T-helper 1 cell treated with Interleukin-12 subunit alpha and Interleukin-12 subunit beta and Interleukin-4 antibody, amounts not matched to agents 30 ng/mL and 1 ng/mL, for 36 hours (primary cell): ENCODE results near the gene CHRNA4. TPM values are rescaled to one million over a fixed set of nuclear protein-coding genes. Genes with fewer than 3 reads are reported as not detected.
"Not testable (repeated sequence)": the region's sequence is repeated elsewhere in the genome, so short reads cannot be mapped to it uniquely, and the experiment has no call there.

Experiments
- intact Hi-C: fragments of 100-400 bp; cut with micrococcal nuclease; formaldehyde crosslinking; loops from one replicate; pipeline ENCODE4 v1.15.1; 2024
- total RNA-seq: library from RNA; stranded (reverse); gene quantifications from 2 replicates; pipeline ENCODE4 v1.2.3, GENCODE V29; 2022

The CHRNA4 gene
- total RNA-seq, 1 donor from 2014 or later = not detected

DNA sequence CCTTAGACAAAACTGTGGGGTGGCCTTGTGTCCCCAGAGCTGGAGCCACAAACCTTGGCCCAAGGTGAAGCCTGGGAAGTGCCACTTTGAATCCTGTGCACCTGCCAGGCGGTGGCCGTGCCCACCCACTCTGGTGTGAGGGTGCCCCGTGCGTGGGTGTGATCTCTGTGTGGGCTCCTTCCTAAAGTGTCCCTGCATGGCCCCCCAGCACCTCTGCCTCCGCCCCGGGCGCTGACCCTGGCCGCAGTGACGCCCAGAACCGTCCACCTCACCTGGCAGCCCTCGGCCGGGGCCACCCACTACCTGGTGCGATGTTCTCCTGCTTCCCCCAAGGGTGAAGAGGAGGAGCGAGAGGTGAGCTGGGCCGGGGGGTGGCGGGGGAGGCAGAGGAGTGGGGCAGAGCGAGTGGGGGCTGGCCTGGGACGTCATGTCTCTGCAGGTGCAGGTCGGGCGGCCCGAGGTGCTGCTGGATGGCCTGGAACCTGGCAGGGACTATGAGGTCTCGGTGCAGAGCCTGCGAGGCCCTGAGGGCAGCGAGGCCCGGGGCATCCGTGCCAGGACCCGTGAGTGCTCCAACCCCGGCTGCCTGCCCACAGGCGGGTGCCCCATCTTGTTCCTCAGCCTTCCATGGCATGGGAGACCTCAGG is 49.8 kb downstream of the CHRNA4 start:
- intact Hi-C loops = no loop called here

DNA sequence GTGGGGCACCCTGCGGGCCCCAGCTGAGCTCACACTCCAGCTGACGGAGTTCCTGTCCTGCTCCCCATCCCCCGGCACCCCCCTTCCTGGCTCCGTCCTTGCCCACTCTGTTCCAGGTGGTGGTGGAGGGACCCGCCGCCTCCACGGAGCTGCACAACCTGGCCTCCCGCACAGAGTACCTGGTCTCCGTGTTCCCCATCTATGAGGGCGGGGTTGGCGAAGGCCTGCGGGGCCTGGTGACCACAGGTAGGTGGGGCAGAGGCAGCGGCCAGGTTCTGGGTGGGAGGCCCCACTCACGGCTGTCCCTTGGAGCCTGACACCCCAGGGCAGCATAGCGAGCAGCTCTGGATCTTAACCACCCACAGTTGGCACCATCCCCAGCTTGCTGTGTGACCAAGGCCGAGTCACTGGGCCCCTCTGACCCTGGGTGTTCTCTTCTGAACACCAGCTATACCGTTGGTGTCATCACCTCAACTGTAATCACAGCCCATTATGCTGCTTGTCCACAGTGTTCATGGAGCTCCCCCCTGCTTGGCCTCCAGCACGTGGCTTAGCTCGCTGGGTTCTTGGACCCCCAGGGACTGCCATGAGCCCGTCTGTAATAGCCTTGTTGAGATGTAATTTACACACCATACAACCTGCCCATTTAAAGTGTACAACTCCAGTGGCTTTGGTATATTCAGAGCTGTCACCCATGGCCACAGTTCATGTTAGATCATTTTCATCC is 50.7 kb downstream of the CHRNA4 start:
- intact Hi-C loops = no loop called here

DNA sequence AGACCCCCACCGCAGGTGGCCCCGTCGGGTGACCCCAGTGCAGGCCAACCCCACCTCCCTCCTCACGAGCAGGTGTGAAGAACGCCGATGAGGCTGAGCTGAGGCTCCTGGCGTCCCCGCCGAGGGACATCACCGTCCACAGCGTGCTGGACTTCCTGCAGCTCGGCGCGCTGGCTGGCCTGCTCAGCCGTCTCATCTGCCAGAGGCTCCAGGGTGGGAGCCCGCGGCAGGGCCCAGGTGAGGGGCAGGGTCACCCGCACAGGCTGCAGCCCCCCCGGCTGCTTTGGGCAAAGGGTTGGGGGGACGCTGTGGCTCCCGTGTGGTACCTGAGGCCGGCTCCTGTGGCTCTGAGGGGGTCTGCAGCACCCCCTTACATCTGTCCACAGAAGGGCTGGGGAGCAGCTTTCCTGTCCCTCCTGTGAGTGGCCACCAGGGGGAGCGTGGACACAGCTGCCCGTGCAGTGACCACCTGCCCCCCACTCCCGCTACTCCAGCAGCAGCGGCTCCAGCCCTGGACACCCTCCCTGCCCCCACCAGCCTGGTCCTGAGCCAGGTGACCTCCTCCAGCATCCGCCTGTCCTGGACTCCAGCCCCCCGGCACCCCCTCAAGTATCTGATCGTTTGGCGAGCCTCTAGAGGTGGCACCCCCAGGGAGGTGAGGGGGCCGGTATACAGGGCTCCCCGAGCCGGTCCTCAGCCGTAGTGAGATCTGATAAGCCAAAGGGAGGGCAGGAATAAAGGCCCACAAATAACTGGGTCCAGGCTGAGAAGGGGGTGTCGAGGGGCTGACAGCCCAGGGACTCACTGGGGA is 51.7 kb downstream of the CHRNA4 start:
- intact Hi-C loops = loop anchor here (2.0 kb wide), 1 partner anchor 71 kb away; no protein-coding TSS in a partner anchor

DNA sequence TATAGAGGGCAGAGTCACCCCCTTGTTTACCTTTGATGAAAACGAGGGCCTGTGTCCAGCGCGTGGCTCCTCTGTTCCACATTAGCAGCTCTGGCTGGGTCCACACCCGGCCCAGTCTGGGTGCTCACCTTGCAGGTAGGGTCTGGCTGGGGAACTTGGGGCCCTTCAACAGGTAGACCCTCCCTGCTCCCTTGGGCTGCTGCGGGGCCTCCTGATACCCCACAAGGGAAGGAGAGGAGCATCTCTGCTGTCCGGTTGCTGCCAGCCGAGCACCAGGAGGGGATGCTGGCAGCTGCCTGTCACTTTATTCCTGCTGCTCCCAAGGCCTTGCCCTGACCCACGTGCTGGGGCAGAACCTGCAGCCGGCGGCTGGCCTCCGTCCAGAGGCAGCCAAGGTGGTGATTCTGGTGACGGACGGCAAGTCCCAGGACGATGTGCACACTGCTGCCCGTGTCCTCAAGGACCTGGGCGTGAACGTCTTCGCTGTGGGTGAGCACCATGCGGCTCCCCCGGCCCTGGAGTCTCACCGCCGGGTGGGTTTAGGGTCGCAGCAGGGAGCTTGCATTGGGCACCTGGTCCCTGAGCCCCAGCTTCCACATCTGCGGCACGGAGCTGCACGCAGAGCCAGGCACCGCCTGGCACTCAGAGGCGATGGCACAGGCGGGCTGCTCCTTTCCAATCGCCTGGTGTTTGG is 52.8 kb downstream of the CHRNA4 start:
- intact Hi-C loops = loop anchor here (2.0 kb wide), 1 partner anchor 72 kb away; no protein-coding TSS in a partner anchor

DNA sequence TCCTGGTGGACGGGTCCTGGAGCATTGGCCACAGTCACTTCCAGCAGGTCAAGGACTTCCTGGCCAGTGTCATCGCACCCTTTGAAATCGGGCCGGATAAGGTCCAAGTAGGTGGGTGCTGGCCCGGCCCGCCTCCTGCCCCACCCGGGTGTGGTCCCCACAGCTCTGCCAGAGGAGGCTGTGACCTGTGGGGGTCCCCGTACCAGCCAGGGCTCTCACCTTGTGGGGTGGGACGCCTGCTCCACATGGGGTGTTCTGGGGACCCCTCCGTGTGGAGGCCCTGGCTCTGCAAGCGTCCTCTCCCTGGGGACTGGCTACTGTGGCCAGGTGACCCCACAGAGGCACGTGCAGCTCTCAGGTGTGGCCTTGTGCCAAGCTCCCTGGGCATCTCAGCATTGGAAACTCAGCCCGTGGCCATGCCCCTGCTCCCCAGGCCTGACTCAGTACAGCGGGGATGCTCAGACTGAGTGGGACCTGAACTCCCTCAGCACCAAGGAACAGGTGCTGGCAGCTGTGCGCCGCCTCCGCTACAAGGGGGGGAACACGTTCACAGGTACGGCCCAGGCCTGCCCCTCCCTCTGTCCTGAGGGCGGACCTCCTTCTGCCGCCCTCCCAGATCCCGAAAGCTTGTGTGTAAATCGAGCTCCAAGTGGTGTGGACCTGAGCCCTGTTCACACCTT is 53.5 kb downstream of the CHRNA4 start:
- intact Hi-C loops = loop anchor here (2.0 kb wide), 1 partner anchor 73 kb away; no protein-coding TSS in a partner anchor

DNA sequence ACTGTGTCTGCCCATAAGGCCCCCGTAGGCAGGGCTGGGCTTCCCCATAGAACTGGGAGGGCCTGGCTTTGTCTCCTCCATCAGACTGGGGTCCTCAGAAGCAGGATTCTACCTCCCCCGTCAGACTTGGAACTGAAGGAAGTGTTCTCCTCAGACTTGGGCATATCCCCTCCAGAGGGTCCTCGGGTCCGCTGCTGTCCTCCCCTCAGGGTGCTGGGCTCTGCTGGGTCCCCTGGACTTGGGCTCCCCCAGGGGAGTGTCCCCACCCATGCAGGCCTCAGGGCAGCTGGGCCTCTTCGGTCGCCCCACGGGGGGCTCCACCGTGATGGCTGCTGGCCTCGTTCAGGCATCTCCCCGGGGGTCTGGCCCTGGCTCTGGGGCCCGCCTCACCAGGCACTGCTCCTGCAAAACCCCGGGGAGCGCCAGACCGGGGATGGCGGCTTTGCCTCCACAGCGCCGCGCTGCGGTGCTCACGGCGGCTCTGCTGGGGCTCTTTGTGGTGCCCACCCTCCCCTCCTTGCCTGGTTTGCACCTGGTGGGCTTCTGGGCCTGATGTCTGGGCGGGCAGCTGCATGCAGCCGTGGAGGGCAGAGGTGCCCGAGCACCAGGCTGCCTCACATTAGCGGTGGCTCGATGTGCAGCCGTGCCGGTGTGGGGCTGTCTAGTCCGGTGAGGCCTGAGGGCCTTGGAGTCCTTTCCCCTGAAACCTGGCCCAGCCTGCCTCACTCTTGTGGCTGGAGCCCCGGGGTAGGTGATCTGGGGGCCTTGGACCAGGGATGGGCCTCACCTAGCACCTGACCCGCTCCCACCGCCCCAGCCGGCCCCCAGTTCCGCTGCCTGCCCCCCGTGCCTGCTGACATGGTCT is 54.2 kb downstream of the CHRNA4 start:
- intact Hi-C loops = no loop called here

DNA sequence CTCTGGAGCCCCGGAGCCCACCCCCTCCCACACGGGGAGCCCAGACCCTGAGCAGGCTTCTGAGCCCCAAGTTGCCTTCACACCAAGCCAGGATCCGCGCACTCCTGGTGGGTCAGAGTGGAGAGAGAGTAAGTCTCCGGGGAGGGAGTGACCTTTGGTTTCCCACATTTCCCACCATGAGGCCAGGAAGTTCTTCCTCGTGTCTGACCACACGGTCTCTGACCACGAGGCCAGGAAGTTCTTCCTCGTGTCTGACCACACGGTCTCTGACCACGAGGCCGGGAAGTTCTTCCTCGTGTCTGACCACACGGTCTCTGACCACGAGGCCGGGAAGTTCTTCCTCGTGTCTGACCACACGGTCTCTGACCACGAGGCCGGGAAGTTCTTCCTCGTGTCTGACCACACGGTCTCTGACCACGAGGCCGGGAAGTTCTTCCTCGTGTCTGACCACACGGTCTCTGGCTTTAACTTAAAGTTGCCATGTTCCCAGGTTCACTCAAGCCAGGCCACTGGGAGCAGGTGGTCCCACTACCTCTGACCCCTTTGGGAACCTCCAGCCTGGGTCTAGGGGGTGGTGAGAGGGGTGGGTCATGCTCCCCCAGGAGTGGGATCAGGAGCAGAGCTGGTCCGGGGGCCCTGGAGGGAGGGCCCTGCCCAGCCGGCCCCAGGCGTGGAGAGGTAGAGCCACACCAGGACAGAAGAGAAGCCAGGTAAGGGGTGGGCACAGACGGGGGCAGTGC is 55.0 kb downstream of the CHRNA4 start:
- intact Hi-C loops = not testable (repeated sequence)

DNA sequence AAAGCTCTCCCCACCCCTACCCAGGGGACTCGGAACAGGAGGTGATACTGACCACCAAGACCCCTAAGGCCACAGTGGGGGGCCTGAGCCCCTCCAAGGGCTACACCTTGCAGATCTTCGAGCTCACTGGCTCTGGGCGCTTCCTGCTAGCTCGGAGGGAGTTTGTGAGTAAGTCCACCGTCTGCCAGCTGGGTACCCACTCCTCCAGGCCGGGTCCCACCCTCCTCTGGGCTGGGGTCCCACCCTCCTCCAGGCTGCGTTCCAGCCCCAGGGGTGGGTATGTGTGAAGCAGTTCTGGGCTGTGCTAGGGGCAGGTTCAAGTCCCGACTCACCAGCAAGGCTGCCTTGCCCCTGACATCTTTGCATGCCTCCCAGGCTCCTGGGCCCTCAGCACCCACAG is 55.8 kb downstream of the CHRNA4 start:
- intact Hi-C loops = no loop called here

DNA sequence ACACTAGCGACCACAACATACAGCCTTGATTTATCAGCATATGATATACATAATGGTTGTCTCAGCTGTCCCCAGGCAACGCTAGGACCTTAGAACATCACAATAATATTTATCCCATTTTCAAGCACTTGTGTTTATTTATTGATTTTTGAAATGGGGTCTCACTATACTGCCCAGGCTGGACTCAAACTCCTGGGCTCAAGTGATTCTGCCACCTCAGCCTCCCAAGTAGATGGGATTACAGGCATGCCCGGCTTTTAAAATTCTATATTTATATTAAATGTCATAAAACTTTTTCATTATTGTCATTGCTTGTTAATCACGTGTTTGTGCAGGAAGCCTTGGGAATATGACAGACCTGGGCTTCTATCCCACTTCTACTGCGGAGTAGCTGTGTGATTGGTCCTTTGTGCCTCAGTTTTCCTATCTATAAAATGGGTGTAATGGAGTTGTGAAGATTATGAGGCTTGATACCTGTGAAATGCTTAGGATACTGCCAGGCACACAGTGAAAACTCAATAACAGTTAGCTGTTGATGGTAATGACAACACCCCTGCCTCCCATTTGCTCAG is 58.0 kb downstream of the CHRNA4 start:
- intact Hi-C loops = no loop called here

DNA sequence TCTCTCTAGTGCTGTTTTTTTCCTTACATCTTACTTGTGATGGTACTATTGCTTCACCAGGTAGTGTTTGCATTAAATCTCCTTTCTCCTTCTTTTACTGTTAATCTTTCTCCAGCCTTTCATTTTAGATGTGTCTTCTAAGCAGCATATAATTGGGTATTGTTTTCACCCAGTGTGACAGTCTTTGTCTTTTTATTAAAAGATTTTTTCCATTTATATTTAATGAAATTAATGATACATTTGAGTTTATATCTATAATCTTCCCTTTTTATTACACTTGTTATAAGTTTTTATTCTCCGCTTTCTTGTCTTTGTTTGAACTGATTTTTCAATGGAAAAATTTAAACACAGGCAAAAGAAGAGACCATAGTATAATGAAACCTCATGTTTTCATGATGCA is 59.5 kb downstream of the CHRNA4 start:
- intact Hi-C loops = no loop called here

DNA sequence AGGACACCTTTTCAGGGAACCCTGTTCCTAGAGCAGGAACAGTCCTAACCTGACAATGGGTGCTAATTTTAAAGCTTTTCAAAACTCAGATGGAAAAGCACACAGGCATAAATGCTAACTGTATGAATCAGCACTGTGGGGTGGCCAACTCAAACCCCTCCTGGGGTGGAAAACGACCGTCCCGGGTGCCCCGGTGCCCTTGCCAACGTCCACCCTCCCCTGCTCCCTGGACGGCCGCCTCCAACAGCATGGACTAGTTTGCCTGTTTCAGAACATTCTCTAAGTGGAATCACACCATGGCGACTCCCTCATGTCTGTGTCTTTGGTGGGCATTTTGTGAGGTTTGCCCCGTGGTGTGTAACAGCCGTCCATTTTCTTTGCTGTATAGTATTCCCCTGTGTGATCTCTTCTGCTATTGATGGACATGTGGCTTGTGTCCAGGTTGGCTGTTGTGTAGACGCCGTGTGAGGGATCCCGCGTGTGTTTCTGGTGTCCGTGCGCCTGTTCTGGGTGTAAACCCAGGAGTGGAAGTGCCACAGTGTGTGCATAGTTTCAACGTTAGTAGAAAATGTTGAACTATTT is 62.3 kb downstream of the CHRNA4 start:
- intact Hi-C loops = no loop called here

DNA sequence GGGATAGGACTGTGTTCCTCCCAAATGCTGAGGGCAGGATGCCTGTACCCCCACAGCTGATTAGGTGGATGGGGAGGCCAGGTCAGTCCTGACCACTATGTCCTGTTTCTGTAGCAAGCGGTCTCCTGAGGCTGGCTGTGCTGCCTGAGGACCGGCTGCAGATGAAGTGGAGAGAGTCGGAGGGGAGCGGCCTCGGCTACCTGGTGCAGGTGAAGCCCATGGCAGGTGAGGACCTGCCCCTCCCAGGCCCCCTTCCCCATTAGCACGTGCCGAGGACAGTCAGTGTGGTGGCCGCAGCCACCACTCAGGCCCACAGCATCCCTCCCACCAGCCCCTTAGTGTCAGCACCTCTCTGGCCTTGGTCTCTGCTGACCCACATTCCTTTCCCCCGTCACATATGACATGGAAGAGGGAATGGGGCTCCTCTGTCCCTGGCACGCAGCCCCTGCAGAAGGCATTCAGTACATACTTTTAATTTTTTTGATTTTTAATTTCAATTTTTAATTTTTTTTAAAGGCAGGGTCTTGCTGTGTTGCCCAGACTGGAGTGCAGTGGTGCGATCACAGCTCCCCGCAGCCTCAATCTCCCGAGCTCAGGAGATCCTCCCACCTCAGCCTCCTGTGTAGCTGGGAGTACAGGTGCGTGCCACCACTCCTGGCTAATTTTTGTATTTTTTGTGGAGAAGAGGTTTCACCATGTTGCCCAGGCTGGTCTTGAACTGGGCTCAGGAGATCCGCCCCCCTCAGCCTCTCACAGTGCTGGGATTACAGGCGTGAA is 63.2 kb downstream of the CHRNA4 start:
- intact Hi-C loops = loop anchor here (2.0 kb wide), 1 partner anchor 23 kb away; no protein-coding TSS in a partner anchor

DNA sequence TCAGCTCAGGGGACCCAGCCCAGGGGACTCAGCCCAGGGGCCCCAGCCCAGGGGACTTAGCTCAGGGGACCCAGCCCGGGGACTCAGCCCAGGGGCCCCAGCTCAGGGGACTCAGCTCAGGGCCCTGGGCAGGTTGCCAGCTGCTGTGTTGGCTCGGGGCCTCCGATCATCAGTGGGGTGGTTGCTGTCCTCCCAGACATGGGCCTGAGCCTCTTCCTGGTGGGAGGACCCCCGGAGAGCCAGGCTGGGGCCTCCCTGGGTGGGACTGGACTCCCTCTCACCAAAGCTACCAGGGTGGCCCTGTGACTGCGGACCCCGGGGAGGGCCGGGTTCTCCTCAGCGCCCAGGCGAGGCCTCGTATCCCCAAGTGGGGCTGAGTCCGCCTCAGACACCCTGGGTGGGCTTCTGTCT is 63.8 kb downstream of the CHRNA4 start:
- intact Hi-C loops = loop anchor here (2.0 kb wide), 1 partner anchor 23 kb away; no protein-coding TSS in a partner anchor

DNA sequence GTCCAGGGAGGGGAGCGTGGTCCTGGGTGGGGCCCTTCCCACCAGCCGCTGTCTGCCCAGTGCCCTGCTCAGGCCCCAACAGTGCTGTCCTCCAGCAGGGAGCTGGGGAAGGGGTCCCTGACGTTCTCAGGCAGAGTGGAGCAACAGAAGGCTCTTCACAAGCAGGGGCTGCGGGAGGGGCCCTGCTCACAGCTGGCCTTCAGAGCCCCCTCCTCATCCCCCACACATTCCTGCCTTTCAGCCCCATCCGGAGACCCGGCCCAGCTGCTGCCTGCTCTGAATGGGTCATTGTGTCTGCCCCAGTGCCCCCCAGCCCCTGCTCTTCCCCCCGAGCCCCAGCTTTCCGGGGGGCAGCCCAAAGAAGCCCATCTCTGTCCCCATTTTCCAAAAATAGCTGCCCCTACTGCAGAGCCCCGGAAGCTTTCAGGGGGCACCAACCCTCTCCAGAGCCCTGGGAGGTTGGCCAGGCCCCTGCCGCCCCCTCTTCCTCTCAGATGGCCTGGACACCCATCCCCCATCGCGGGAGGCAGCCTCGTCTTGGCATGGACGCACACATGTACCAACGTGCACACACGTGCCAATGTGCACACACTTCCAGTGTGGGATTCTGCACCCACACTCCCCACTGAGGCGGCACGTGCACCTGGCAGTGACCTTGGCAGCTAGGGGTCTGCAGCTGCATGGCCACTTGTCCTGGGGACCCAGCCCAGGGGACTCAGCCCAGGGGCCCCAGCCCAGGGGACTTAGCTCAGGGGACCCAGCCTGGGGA is 64.4 kb downstream of the CHRNA4 start:
- intact Hi-C loops = loop anchor here (2.0 kb wide), 1 partner anchor 24 kb away; no protein-coding TSS in a partner anchor

DNA sequence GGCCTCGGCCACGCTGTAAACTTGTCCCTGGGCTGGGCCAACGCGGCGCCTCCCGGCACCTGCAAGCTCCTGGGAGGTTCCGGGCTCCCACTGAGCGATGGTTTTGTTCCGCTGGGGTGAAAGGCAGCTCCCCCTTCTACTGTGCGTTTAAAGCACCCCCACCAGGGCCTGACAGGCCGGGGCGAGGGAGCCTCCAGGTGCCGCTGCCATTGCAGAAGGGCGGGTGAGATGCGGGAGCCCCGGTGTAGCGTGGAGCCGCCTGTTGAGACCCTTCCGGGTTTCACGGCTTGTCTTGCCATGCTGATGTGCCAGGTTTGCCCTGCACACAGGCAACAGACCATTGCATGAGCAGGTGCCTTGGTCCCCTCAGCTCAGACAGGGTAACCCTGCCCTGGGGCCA is 65.3 kb downstream of the CHRNA4 start:
- intact Hi-C loops = loop anchor here (2.0 kb wide), 1 partner anchor 25 kb away; no protein-coding TSS in a partner anchor

DNA sequence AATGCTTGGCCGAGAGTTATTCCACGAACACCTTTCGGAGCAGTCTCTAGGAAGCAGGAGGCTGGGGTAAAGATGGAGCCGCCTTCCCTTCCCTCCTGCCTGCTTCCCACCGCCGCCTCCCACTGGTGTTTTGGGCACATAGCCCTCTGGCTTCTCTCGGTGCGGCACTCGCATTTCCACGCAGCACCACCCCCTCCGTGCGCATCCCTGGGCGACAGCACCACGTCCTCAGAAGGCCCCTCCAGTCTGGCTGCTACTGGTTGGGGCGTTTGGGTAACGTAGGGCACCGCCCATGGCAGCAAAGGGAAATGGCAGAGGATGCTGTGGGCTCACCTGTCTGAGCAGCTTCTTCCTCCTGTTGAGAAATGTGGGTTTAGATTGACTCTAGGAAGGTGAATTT is 65.7 kb downstream of the CHRNA4 start:
- intact Hi-C loops = no loop called here

DNA sequence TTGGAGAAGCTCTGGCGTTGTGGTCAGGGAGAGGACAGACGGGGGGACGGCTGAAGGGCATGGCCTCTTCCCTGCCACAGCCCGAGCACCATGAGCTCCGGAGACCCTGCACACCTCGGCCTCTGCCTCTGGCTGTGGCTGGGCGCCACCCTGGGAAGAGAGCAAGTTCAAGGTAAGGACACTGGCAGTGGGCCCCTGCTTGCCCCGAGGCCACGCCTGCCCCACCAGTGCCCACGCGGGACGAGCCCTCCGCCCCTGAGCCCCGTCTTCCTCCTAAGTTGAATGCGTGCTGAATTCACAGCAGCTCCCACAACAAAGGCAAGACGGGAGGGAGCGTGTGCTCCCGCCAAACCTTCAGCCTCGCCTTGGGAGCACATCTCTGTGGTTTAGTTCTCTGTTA is 66.1 kb downstream of the CHRNA4 start:
- intact Hi-C loops = no loop called here
